T-helper 1 cell treated with Interleukin-12 subunit alpha and Interleukin-12 subunit beta and Interleukin-4 antibody, amounts not matched to agents 30 ng/mL and 1 ng/mL, for 36 hours (primary cell): ENCODE data around the gene GGA1. TPM values are rescaled to one million over a fixed set of nuclear protein-coding genes. Genes with fewer than 3 reads are reported as not detected.

Experiments
- intact Hi-C: fragments of 100-400 bp; cut with micrococcal nuclease; formaldehyde crosslinking; loops from one replicate; pipeline ENCODE4 v1.15.1; 2024
- total RNA-seq: library from RNA; stranded (reverse); gene quantifications from 2 replicates; pipeline ENCODE4 v1.2.3, GENCODE V29; 2022

Gene GGA1
- total RNA-seq, 1 donor from 2014 or later = 67.2 TPM

GRCh38 chr22:37663521-37664140 is 55.0 kb downstream of the GGA1 start:
- intact Hi-C loops = no loop called here

- intact Hi-C loops = no loop called here
Measured at GRCh38 chr22:37664249-37665101, 55.8 kb downstream of the GGA1 start.

- intact Hi-C loops = no loop called here
Measured at GRCh38 chr22:37665487-37665886, 56.9 kb downstream of the GGA1 start.

- intact Hi-C loops = no loop called here
Measured at GRCh38 chr22:37669586-37669985, 61.0 kb downstream of the GGA1 start.

GRCh38 chr22:37672206-37672919 is 63.7 kb downstream of the GGA1 start:
- intact Hi-C loops = no loop called here

GRCh38 chr22:37672920-37673455 is 64.4 kb downstream of the GGA1 start:
- intact Hi-C loops = no loop called here

GRCh38 chr22:37674248-37674647 is 65.6 kb downstream of the GGA1 start:
- intact Hi-C loops = no loop called here

- intact Hi-C loops = loop anchor here (5.0 kb wide), 1 partner anchor 277 kb away; the partner anchor contains the start of genes C22orf23 and POLR2F
Measured at GRCh38 chr22:37674951-37675929, 66.6 kb downstream of the GGA1 start, which contains the start of gene LGALS1. TSS of gene LGALS1 (plus strand) at chr22:37675636. CDS start at chr22:37675703, 67 bp downstream.

GRCh38 chr22:37675930-37676735 is 67.5 kb downstream of the GGA1 start:
- intact Hi-C loops = loop anchor here (2.0 to 5.0 kb wide), 2 partner anchors 21 to 276 kb away; partner anchors contain the start of genes C22orf23, POLR2F and TRIOBP

- intact Hi-C loops = loop anchor here (1.0 to 5.0 kb wide), 7 partner anchors 9 to 275 kb away; partner anchors contain the start of genes C22orf23, GGA1, NOL12 and PDXP
Measured at GRCh38 chr22:37676736-37677492, 68.3 kb downstream of the GGA1 start.

GRCh38 chr22:37677493-37677974 is 68.9 kb downstream of the GGA1 start:
- intact Hi-C loops = loop anchor here (1.0 to 5.0 kb wide), 7 partner anchors 9 to 275 kb away; partner anchors contain the start of genes C22orf23, GGA1, NOL12 and PDXP

- intact Hi-C loops = loop anchor here (5.0 kb wide), 1 partner anchor 274 kb away; the partner anchor contains the start of genes C22orf23 and POLR2F
Measured at GRCh38 chr22:37678372-37678771, 69.7 kb downstream of the GGA1 start.

GRCh38 chr22:37679670-37680069 is 71.0 kb downstream of the GGA1 start:
- intact Hi-C loops = loop anchor here (5.0 to 10.0 kb wide), 2 partner anchors 195 to 273 kb away; partner anchors contain the start of genes C22orf23, MFNG and POLR2F

- intact Hi-C loops = loop anchor here (10.0 kb wide), 1 partner anchor 196 kb away; the partner anchor contains the start of gene MFNG
Measured at GRCh38 chr22:37680191-37680851, 71.7 kb downstream of the GGA1 start.

- intact Hi-C loops = loop anchor here (1.0 to 10.0 kb wide), 6 partner anchors 20 to 196 kb away; partner anchors contain the start of genes GGA1 and MFNG
Measured at GRCh38 chr22:37681001-37681424, 72.4 kb downstream of the GGA1 start.

- intact Hi-C loops = loop anchor here (1.0 to 10.0 kb wide), 6 partner anchors 20 to 197 kb away; partner anchors contain the start of genes GGA1 and MFNG
Measured at GRCh38 chr22:37681556-37682049, 73.0 kb downstream of the GGA1 start.
